ENCODE data around the gene NRP1. TPM values are rescaled to one million over a fixed set of nuclear protein-coding genes. Genes with fewer than 3 reads are reported as not detected.

NRP1 gene
- total and polyA plus RNA-seq, 8 donors = 79.8 to 203 (median 164) TPM

GRCh38 chr10:33150889-33151288 is 183.6 kb downstream of the NRP1 start:
- Histone ChIP-seq H3K4me1 (peaks cover 0 to 3% of the 10 kb centered on the region in 2 donors), H3K27ac (no peak overlapping the region)
- no peak for TF ChIP-seq CTCF (IDR thresholded peaks at IDR 0.05)

GRCh38 chr10:33150146-33150545 is 184.3 kb downstream of the NRP1 start:
- Histone ChIP-seq H3K36me3 (no peaks in the 10 kb centered on the region), H3K4me1 (peaks cover 0 to 3% of the 10 kb centered on the region in 2 donors), H3K27me3 (no peaks in the 10 kb centered on the region), H3K4me3 (no peak overlapping the region), H3K27ac (no peak overlapping the region), H3K9me3 (no peaks in the 10 kb centered on the region)
- intact Hi-C loops (cut with DNase I) = no loop called here
- ATAC-seq = no peak
- no peak for DNase-seq
- no peak for TF ChIP-seq CTCF (IDR thresholded peaks at IDR 0.05)

More at GRCh38 chr10:33150889-33151288, 183.6 kb downstream of the NRP1 start:
- intact Hi-C loops (cut with DNase I) = no loop called here
- Histone ChIP-seq H3K36me3 (no peaks in the 10 kb centered on the region), H3K9me3 (no peaks in the 10 kb centered on the region), H3K27me3 (no peaks in the 10 kb centered on the region), H3K4me3 (no peak overlapping the region)
- ATAC-seq (no peak), DNase-seq (no peak)

GRCh38 chr10:33147013-33147310 is 187.5 kb downstream of the NRP1 start:
- Histone ChIP-seq H3K27me3 (no peaks in the 10 kb centered on the region), H3K4me1 (no peaks in the 10 kb centered on the region), H3K36me3 (no peaks in the 10 kb centered on the region), H3K4me3 (no peak overlapping the region), H3K27ac (no peak overlapping the region), H3K9me3 (no peaks in the 10 kb centered on the region)
- intact Hi-C loops (cut with DNase I) = no loop called here
- ATAC-seq (no peak), DNase-seq (no peak)
- TF ChIP-seq CTCF (IDR thresholded peaks at IDR 0.05) = no peak

- Histone ChIP-seq H3K9me3 (no peaks in the 10 kb centered on the region), H3K27me3 (no peaks in the 10 kb centered on the region), H3K4me1 (no peaks in the 10 kb centered on the region), H3K4me3 (no peak overlapping the region), H3K27ac (no peak overlapping the region), H3K36me3 (no peaks in the 10 kb centered on the region)
- no peak for TF ChIP-seq CTCF (IDR thresholded peaks at IDR 0.05)
- ATAC-seq = no peak
- DNase-seq = no peak
- intact Hi-C loops (cut with DNase I) = no loop called here
Measured at GRCh38 chr10:33146189-33147012, 188.1 kb downstream of the NRP1 start.

GRCh38 chr10:33145451-33146188 is 188.8 kb downstream of the NRP1 start:
- H3K4me3 ChIP-seq = no peak overlapping the region
- no peaks in the 10 kb centered on the region for H3K27me3 ChIP-seq
- no peaks in the 10 kb centered on the region for H3K4me1 ChIP-seq
- intact Hi-C loops (cut with DNase I) = no loop called here
- H3K9me3 ChIP-seq = no peaks in the 10 kb centered on the region
- ATAC-seq (no peak), DNase-seq (no peak)
- no peaks in the 10 kb centered on the region for H3K36me3 ChIP-seq
- H3K27ac ChIP-seq = no peak overlapping the region
- TF ChIP-seq CTCF (IDR thresholded peaks at IDR 0.05) = no peak
